Measurements from ENCODE around the gene RAB5B.

DNA sequence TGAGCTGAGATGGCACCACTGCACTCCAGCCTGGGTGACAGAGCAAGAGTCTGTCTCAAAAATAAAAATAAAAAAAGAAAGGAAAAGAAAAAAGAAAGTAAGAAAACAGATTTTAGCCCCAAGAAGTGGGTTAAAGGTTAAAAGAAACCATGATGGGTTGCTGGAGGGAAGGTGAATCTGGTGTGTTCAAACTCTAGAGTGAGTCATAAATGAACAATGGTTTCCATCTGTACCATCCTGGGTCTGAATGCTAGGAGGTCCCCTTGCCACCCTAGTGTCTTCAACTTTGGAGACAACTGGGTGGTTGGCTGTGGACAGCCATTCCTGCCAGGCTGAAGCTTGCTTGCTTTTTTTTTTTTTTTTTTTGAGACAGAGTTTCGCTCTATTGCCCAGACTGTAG, 66.3 kb downstream of the RAB5B start:
- TF ChIP-seq, protein P1, sequence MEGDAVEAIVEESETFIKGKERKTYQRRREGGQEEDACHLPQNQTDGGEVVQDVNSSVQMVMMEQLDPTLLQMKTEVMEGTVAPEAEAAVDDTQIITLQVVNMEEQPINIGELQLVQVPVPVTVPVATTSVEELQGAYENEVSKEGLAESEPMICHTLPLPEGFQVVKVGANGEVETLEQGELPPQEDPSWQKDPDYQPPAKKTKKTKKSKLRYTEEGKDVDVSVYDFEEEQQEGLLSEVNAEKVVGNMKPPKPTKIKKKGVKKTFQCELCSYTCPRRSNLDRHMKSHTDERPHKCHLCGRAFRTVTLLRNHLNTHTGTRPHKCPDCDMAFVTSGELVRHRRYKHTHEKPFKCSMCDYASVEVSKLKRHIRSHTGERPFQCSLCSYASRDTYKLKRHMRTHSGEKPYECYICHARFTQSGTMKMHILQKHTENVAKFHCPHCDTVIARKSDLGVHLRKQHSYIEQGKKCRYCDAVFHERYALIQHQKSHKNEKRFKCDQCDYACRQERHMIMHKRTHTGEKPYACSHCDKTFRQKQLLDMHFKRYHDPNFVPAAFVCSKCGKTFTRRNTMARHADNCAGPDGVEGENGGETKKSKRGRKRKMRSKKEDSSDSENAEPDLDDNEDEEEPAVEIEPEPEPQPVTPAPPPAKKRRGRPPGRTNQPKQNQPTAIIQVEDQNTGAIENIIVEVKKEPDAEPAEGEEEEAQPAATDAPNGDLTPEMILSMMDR (IDR thresholded peaks at IDR 0.05): no peak
- no peak for TF ChIP-seq POLR2AphosphoS5 (IDR thresholded peaks at IDR 0.05; ENCODE audit: low read depth, low read length)
- no peak for TF ChIP-seq TCF7L2 (IDR thresholded peaks at IDR 0.05; ENCODE audit: low read depth, low read length)
- TF ChIP-seq SIN3A (IDR thresholded peaks at IDR 0.05; ENCODE audit: borderline replicate concordance, insufficient read depth, low read depth, low read length): no peak
- TF ChIP-seq, protein P2, sequence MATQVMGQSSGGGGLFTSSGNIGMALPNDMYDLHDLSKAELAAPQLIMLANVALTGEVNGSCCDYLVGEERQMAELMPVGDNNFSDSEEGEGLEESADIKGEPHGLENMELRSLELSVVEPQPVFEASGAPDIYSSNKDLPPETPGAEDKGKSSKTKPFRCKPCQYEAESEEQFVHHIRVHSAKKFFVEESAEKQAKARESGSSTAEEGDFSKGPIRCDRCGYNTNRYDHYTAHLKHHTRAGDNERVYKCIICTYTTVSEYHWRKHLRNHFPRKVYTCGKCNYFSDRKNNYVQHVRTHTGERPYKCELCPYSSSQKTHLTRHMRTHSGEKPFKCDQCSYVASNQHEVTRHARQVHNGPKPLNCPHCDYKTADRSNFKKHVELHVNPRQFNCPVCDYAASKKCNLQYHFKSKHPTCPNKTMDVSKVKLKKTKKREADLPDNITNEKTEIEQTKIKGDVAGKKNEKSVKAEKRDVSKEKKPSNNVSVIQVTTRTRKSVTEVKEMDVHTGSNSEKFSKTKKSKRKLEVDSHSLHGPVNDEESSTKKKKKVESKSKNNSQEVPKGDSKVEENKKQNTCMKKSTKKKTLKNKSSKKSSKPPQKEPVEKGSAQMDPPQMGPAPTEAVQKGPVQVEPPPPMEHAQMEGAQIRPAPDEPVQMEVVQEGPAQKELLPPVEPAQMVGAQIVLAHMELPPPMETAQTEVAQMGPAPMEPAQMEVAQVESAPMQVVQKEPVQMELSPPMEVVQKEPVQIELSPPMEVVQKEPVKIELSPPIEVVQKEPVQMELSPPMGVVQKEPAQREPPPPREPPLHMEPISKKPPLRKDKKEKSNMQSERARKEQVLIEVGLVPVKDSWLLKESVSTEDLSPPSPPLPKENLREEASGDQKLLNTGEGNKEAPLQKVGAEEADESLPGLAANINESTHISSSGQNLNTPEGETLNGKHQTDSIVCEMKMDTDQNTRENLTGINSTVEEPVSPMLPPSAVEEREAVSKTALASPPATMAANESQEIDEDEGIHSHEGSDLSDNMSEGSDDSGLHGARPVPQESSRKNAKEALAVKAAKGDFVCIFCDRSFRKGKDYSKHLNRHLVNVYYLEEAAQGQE (IDR thresholded peaks at IDR 0.05; ENCODE audit: insufficient read depth in 1 of 2, low read depth in 2 of 2, low read length in 1 of 2): no peak
